ENCODE data around the gene GPC5.
"Not testable (repeated sequence)": the region's sequence is repeated elsewhere in the genome, so short reads cannot be mapped to it uniquely, and the experiment has no call there.

The GPC5 gene

GRCh38 chr13:92535222-92536006, 1137.0 kb downstream of the GPC5 start:
- no peaks in the 10 kb centered on the region for H3K4me1 Mint-ChIP-seq
- no peaks in the 10 kb centered on the region for H3K27me3 Mint-ChIP-seq
- H3K4me3 Mint-ChIP-seq: no peak overlapping the region
- DNase-seq: no peak
- H3K36me3 Mint-ChIP-seq: no peaks in the 10 kb centered on the region
- ATAC-seq (replicated peaks): no peak
- H3K9me3 Mint-ChIP-seq: peaks cover 0 to 6% of the 10 kb centered on the region in 2 donors
- H3K27ac Mint-ChIP-seq: no peak overlapping the region

- ATAC-seq (replicated peaks): no peak
- Mint-ChIP-seq H3K9me3 (peaks cover 0 to 9% of the 10 kb centered on the region in 2 donors), H3K4me3 (no peak overlapping the region), H3K4me1 (no peaks in the 10 kb centered on the region), H3K27me3 (no peaks in the 10 kb centered on the region), H3K27ac (no peak overlapping the region), H3K36me3 (no peaks in the 10 kb centered on the region)
- DNase-seq: no peak
These were observed 1139.0 kb downstream of the GPC5 start for GRCh38 chr13:92537471-92537870.

DNA sequence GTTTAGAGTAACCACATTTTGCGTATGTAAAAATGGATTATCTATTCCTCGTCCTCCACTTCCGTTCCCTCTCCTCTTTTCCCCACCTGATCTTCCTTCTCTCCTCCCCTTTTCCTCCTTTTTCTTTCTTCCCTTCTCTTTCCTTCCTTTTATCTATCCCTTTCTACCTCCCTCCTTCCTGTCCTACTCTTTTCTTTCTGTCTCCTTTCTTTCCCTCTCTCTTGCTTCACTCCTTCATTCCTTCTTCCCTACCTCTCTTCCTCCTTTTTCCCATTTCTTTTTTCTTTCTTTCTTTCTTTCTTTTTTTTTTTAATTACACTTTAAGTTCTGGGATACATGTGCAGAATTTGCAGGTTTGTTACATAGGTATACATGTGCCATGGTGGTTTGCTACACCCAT, 1139.7 kb downstream of the GPC5 start:
- no peak overlapping the region for H3K4me3 Mint-ChIP-seq
- ATAC-seq (replicated peaks): no peak
- DNase-seq: no peak
- H3K9me3 Mint-ChIP-seq: peaks cover 0 to 9% of the 10 kb centered on the region in 2 donors
- H3K27ac Mint-ChIP-seq: no peak overlapping the region
- H3K36me3 Mint-ChIP-seq: no peaks in the 10 kb centered on the region
- no peaks in the 10 kb centered on the region for H3K4me1 Mint-ChIP-seq
- no peaks in the 10 kb centered on the region for H3K27me3 Mint-ChIP-seq

DNA sequence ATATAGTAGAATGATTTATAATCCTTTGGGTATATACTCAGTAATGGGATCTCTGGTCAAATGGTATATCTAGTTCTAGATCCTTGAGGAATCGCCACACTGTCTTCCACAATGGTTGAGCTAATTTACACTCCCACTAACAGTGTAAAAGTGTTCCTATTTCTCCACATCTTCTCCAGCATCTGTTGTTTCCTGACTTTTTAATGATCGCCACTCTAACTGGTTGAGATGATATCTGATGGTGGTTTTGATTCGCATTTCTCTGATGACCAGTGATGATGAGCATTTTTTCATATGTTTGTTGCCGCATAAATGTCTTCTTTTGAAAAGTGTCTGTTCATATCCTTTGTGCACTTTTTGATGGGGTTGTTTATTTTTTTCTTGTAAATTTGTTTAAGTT, 1140.7 kb downstream of the GPC5 start:
- H3K4me3 Mint-ChIP-seq; H3K4me1 Mint-ChIP-seq; ATAC-seq (replicated peaks); H3K9me3 Mint-ChIP-seq; H3K27ac Mint-ChIP-seq; H3K36me3 Mint-ChIP-seq; DNase-seq; H3K27me3 Mint-ChIP-seq: not testable (repeated sequence)

DNA sequence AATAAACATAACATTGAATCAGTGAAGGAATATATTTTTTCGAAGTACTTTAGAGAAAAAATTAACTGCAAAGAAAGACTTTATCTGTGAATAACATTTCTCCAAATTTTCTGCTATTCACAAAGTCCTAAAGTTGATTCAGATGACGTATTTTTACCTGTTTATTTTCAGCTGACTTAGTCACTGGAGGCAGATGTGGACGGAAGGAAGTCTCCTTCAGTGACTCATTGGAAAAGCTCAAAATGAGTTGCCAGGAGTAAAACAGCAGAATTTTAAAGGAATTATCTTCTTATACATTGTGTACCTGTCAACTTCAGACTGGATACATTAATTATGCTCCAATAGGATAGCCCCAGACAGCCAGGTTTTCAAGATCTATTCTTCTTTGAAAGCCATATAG, 1148.8 kb downstream of the GPC5 start:
- no peaks in the 10 kb centered on the region for H3K36me3 Mint-ChIP-seq
- peaks cover 0 to 5% of the 10 kb centered on the region in 2 donors for H3K9me3 Mint-ChIP-seq
- DNase-seq (no peak), ATAC-seq (replicated peaks) (no peak)
- no peaks in the 10 kb centered on the region for H3K27me3 Mint-ChIP-seq
- H3K4me1 Mint-ChIP-seq: no peaks in the 10 kb centered on the region
- H3K4me3 Mint-ChIP-seq: no peak overlapping the region
- H3K27ac Mint-ChIP-seq: no peak overlapping the region

GRCh38 chr13:92549276-92549675, 1150.9 kb downstream of the GPC5 start:
- no peaks in the 10 kb centered on the region for H3K36me3 Mint-ChIP-seq
- ATAC-seq (replicated peaks): no peak
- H3K27ac Mint-ChIP-seq: no peak overlapping the region

DNA sequence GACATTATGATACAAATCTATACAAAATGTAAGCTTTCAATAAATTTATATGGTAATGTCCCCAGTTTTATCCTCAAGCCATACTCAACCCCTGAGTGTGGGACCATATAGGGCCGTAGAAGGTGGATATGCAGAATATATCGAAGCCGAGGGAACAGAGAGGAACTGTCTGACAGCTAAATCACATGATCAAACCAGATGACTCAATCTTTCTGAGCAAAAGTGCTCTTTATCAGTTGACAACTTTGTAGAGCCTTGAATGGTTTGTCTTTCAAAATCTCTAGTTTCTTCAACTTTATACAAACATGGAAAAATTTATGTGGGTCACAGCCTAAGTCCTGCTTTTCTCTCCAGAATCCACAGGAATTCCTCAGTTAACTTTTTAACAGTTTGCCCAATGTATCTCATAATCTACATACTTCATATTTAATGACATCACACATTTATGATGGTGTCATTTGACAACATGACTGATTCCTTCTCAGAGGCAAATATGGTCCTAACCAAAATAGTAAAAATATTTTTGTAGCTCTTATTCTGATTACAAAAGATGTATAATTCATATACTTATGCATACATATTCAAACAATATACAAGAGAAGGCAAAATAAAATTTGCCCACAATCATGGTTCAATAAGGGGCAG, 1155.2 kb downstream of the GPC5 start:
- Mint-ChIP-seq H3K36me3 (no peaks in the 10 kb centered on the region), H3K4me3 (no peak overlapping the region), H3K4me1 (no peaks in the 10 kb centered on the region), H3K9me3 (peaks cover 0 to 3% of the 10 kb centered on the region in 2 donors), H3K27ac (no peak overlapping the region), H3K27me3 (no peaks in the 10 kb centered on the region)
- no peak for DNase-seq
- no peak for ATAC-seq (replicated peaks)

More at GRCh38 chr13:92549276-92549675, 1150.9 kb downstream of the GPC5 start:
- Mint-ChIP-seq H3K4me3 (no peak overlapping the region), H3K9me3 (peaks cover 0 to 3% of the 10 kb centered on the region in 2 donors), H3K4me1 (no peaks in the 10 kb centered on the region), H3K27me3 (no peaks in the 10 kb centered on the region)
- DNase-seq: no peak

GRCh38 chr13:92560883-92561282, 1162.5 kb downstream of the GPC5 start:
- ATAC-seq (replicated peaks) (no peak), DNase-seq (no peak)
- H3K4me1 Mint-ChIP-seq: no peaks in the 10 kb centered on the region
- no peak overlapping the region for H3K27ac Mint-ChIP-seq
- peaks cover 0 to 2% of the 10 kb centered on the region in 2 donors for H3K9me3 Mint-ChIP-seq
- no peak overlapping the region for H3K4me3 Mint-ChIP-seq
- no peaks in the 10 kb centered on the region for H3K36me3 Mint-ChIP-seq
- no peaks in the 10 kb centered on the region for H3K27me3 Mint-ChIP-seq

GRCh38 chr13:92564942-92565341, 1166.5 kb downstream of the GPC5 start:
- DNase-seq: no peak
- Mint-ChIP-seq H3K4me1 (no peaks in the 10 kb centered on the region), H3K27me3 (no peaks in the 10 kb centered on the region), H3K9me3 (peaks cover 0 to 2% of the 10 kb centered on the region in 2 donors), H3K4me3 (no peak overlapping the region), H3K27ac (no peak overlapping the region), H3K36me3 (no peaks in the 10 kb centered on the region)
- no peak for ATAC-seq (replicated peaks)

DNA sequence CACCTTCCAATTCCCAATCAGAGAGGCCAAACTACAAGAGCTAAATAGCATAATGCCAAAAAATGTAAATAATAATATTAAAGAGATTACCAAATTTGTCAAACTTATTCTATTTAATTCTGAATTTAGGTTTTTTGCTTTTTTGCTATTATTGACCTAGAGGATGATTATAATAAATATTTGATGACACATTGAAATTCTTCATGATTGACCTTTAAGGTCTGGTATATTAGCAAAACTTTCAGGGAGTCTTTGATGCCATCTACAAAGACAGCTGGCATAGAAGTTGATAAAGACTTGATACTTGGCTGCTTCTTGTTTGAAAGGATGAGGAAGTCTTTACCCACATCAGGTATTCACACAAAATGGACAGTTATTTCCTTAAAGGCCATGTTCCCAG, 1168.3 kb downstream of the GPC5 start:
- no peak for DNase-seq
- Mint-ChIP-seq H3K4me3 (no peak overlapping the region), H3K4me1 (no peaks in the 10 kb centered on the region), H3K27me3 (no peaks in the 10 kb centered on the region), H3K9me3 (peaks cover 0 to 2% of the 10 kb centered on the region in 2 donors), H3K36me3 (no peaks in the 10 kb centered on the region), H3K27ac (no peak overlapping the region)
- no peak for ATAC-seq (replicated peaks)

DNA sequence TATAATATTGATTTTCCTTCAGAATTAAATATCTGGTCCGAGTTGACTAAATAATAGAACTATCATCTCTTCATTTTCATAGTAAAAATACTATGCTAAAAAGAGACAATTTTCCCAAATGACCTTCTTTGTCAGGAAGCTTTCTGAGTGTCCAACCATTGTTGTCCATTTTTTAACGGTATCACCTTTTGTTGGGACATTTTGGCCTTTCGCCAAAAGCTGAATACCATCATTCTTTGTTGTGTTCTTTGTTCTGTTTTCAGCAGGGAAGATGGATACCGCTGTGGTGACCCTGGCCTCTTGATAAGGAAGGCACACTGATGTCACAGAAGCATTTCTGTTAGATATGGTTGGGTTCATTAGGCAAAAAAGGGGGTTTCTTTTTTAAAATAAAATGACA, 1173.8 kb downstream of the GPC5 start:
- Mint-ChIP-seq H3K36me3 (no peaks in the 10 kb centered on the region), H3K4me3 (no peak overlapping the region), H3K4me1 (no peaks in the 10 kb centered on the region), H3K9me3 (peaks cover 0 to 1% of the 10 kb centered on the region in 2 donors), H3K27ac (no peak overlapping the region), H3K27me3 (no peaks in the 10 kb centered on the region)
- no peak for ATAC-seq (replicated peaks)
- DNase-seq: no peak

GRCh38 chr13:92573467-92574057, 1175.1 kb downstream of the GPC5 start:
- ATAC-seq (replicated peaks) (no peak), DNase-seq (no peak)
- no peak overlapping the region for H3K27ac Mint-ChIP-seq
- no peaks in the 10 kb centered on the region for H3K4me1 Mint-ChIP-seq
- no peaks in the 10 kb centered on the region for H3K27me3 Mint-ChIP-seq
- H3K9me3 Mint-ChIP-seq: peaks cover 0 to 1% of the 10 kb centered on the region in 2 donors
- H3K4me3 Mint-ChIP-seq: no peak overlapping the region
- H3K36me3 Mint-ChIP-seq: no peaks in the 10 kb centered on the region

- Mint-ChIP-seq H3K27ac (no peak overlapping the region), H3K4me3 (no peak overlapping the region), H3K36me3 (no peaks in the 10 kb centered on the region), H3K4me1 (no peaks in the 10 kb centered on the region), H3K27me3 (no peaks in the 10 kb centered on the region), H3K9me3 (peaks cover 0 to 1% of the 10 kb centered on the region in 2 donors)
- ATAC-seq (replicated peaks): no peak
- DNase-seq: no peak
These were observed 1176.1 kb downstream of the GPC5 start for GRCh38 chr13:92574499-92574898.

GRCh38 chr13:92575777-92576176, 1177.4 kb downstream of the GPC5 start:
- Mint-ChIP-seq H3K27ac (no peak overlapping the region), H3K36me3 (no peaks in the 10 kb centered on the region), H3K4me1 (no peaks in the 10 kb centered on the region), H3K27me3 (no peaks in the 10 kb centered on the region), H3K4me3 (no peak overlapping the region), H3K9me3 (peaks cover 0 to 1% of the 10 kb centered on the region in 2 donors)
- ATAC-seq (replicated peaks) (no peak), DNase-seq (no peak)

DNA sequence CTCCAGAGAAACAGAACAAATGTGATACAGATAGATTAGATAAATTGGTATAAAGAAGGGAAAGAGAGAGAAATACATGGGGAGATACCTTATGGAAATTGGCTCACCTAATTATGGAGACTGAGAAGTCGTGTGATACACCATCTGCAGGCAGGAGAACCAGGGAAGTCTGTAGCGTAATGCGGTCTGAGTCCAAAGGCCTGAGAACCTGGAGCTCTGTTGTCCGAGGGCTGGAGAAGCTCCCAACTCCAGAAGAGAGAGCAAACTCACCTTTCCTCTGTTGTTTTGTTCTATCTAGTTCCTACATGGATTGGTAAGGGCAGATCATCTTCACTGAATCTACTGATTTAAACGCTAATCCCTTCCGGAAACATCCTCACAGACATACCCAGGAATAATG, 1179.9 kb downstream of the GPC5 start:
- H3K9me3 Mint-ChIP-seq: peaks cover 4% of the 10 kb centered on the region in 2 donors
- no peaks in the 10 kb centered on the region for H3K27me3 Mint-ChIP-seq
- H3K27ac Mint-ChIP-seq: no peak overlapping the region
- H3K36me3 Mint-ChIP-seq: no peaks in the 10 kb centered on the region
- H3K4me1 Mint-ChIP-seq: no peaks in the 10 kb centered on the region
- H3K4me3 Mint-ChIP-seq: no peak overlapping the region
- DNase-seq (no peak), ATAC-seq (replicated peaks) (no peak)
